ENCODE data around the gene SLC9B1. TPM values are rescaled to one million over a fixed set of nuclear protein-coding genes. Genes with fewer than 3 reads are reported as not detected.
"Not testable (repeated sequence)": the region's sequence is repeated elsewhere in the genome, so short reads cannot be mapped to it uniquely, and the experiment has no call there.

The SLC9B1 gene
- total RNA-seq, 4 donors from 2014 or later = 0.25 to 2.8 (median 0.94) TPM

- Histone ChIP-seq H3K4me3 (no peak overlapping the region), H3K4me1 (no peaks in the 10 kb centered on the region), H3K36me3 (no peaks in the 10 kb centered on the region), H3K9me3 (no peaks in the 10 kb centered on the region), H3K27me3 (no peaks in the 10 kb centered on the region), H3K27ac (no peak overlapping the region)
- 42 to 91% methylated on average over 2 to 3 of the region's 3 CpGs for WGBS, 2 donors (ENCODE audit: low coverage in 1 of 2)
- no peak for ATAC-seq
- TF ChIP-seq POLR2A (IDR thresholded peaks at IDR 0.05) (no peak), EP300 (IDR thresholded peaks at IDR 0.05) (no peak), POLR2AphosphoS5 (IDR thresholded peaks at IDR 0.05) (no peak)
- TF ChIP-seq, protein P1, sequence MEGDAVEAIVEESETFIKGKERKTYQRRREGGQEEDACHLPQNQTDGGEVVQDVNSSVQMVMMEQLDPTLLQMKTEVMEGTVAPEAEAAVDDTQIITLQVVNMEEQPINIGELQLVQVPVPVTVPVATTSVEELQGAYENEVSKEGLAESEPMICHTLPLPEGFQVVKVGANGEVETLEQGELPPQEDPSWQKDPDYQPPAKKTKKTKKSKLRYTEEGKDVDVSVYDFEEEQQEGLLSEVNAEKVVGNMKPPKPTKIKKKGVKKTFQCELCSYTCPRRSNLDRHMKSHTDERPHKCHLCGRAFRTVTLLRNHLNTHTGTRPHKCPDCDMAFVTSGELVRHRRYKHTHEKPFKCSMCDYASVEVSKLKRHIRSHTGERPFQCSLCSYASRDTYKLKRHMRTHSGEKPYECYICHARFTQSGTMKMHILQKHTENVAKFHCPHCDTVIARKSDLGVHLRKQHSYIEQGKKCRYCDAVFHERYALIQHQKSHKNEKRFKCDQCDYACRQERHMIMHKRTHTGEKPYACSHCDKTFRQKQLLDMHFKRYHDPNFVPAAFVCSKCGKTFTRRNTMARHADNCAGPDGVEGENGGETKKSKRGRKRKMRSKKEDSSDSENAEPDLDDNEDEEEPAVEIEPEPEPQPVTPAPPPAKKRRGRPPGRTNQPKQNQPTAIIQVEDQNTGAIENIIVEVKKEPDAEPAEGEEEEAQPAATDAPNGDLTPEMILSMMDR (IDR thresholded peaks at IDR 0.05) = no peak
These were observed 60.0 kb downstream of the SLC9B1 start for GRCh38 chr4:102959496-102959895.

- H3K4me3 ChIP-seq = no peak overlapping the region
- no peaks in the 10 kb centered on the region for H3K9me3 ChIP-seq
- no peak overlapping the region for H3K27ac ChIP-seq
- H3K4me1 ChIP-seq = no peaks in the 10 kb centered on the region
- no peaks in the 10 kb centered on the region for H3K36me3 ChIP-seq
- ATAC-seq = no peak
- H3K27me3 ChIP-seq = no peaks in the 10 kb centered on the region
- WGBS, 2 donors (ENCODE audit: low coverage in 1 of 2) = 41 to 54% methylated on average over 3 of the region's 3 CpGs
- TF ChIP-seq POLR2AphosphoS5 (IDR thresholded peaks at IDR 0.05) = no peak
- no peak for TF ChIP-seq EP300 (IDR thresholded peaks at IDR 0.05)
- TF ChIP-seq POLR2A (IDR thresholded peaks at IDR 0.05) = no peak
- TF ChIP-seq, protein P1 (IDR thresholded peaks at IDR 0.05) = no peak
These were observed 74.4 kb downstream of the SLC9B1 start for GRCh38 chr4:102945066-102945465.

DNA sequence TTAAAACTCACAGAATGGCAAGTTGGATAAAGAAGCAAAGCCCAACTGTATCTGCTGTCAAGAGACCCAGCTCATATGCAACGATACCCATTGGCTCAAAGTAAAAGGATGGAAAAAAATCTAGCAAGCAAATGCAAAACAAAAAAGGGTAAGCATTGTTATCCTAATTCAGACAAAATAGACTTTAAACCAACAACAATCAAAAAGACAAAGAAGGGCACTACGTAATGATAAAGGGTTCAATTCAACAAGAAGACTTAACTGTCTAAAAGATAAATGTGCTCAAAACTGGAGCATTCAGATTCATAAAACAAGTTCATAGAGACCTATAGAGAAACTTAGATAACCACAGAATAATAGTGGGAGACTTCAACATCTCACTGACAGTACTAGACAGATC, 81.4 kb downstream of the SLC9B1 start:
- H3K9me3 ChIP-seq, ATAC-seq, H3K36me3 ChIP-seq, H3K27ac ChIP-seq, H3K4me1 ChIP-seq, H3K27me3 ChIP-seq, H3K4me3 ChIP-seq: not testable (repeated sequence)
- 85 to 94% methylated on average over 2 of the region's 2 CpGs for WGBS, 2 donors (ENCODE audit: low coverage in 1 of 2)

DNA sequence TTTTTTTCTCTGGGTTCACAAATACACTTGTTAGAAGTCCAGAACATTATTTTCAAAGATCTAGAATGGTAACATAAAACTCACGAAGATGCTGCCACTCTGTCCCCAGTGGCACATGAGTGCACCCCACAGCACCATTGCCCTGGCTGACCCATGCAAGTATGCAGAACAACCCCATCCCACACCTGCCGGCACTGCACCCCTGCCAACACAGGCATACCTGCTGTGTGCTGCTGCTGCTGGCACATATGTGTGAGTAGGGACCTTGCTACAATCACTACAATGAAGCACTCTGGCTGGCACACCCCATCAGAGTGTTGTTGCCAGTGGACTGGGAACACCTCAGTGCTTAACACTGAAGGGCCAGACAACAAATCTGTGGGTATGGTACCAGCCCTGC, 83.8 kb downstream of the SLC9B1 start:
- H3K27me3 ChIP-seq = no peaks in the 10 kb centered on the region
- WGBS, 2 donors (ENCODE audit: low coverage in 1 of 2) = 58 to 67% methylated on average over 2 of the region's 2 CpGs
- TF ChIP-seq POLR2AphosphoS5 (IDR thresholded peaks at IDR 0.05) = no peak
- TF ChIP-seq, protein P1 (IDR thresholded peaks at IDR 0.05) = no peak
- TF ChIP-seq POLR2A (IDR thresholded peaks at IDR 0.05) = no peak
- TF ChIP-seq EP300 (IDR thresholded peaks at IDR 0.05) = no peak
- no peak for ATAC-seq
- H3K9me3 ChIP-seq = no peaks in the 10 kb centered on the region
- H3K4me3 ChIP-seq = no peak overlapping the region
- no peak overlapping the region for H3K27ac ChIP-seq
- no peaks in the 10 kb centered on the region for H3K4me1 ChIP-seq
- no peaks in the 10 kb centered on the region for H3K36me3 ChIP-seq

DNA sequence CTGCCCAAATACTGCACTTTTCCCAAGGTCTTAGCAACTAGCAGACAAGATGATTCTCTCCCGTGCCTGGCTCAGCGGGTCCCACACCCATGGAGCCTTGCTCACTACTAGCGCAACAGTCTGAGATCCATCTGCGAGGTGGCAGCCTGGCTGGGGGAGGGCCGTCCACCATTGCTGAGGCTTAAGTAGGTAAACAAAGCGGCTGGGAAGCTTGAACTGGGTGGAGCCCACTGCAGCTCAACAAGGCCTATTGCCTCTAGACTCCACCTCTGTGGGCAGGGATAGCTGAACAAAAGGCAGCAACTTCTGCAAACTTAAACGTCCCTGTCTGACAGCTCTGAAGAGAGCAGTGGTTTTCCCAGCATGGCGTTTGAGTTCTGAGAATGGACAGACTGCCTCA, 99.8 kb downstream of the SLC9B1 start:
- not testable (repeated sequence) for H3K4me1 ChIP-seq, H3K27me3 ChIP-seq, ATAC-seq, H3K27ac ChIP-seq, H3K4me3 ChIP-seq
- Histone ChIP-seq H3K9me3 (peaks cover 0 to 11% (median 0%) of the 10 kb centered on the region in 3 donors), H3K36me3 (peaks cover 0 to 12% of the 10 kb centered on the region in 2 donors)
- WGBS, 2 donors (ENCODE audit: low coverage in 1 of 2) = 83% methylated on average over 2 of the region's 8 CpGs; no CpG with 5 or more reads in 1 of the 2 donors

- H3K9me3 ChIP-seq = peaks cover 0 to 12% (median 0%) of the 10 kb centered on the region in 3 donors
- H3K4me3 ChIP-seq = no peak overlapping the region
- H3K4me1 ChIP-seq = no peaks in the 10 kb centered on the region
- no peak overlapping the region for H3K27ac ChIP-seq
- no peaks in the 10 kb centered on the region for H3K27me3 ChIP-seq
- ATAC-seq = no peak
- no peak for TF ChIP-seq POLR2A (IDR thresholded peaks at IDR 0.05)
- TF ChIP-seq EP300 (IDR thresholded peaks at IDR 0.05) = no peak
- TF ChIP-seq, protein P1 (IDR thresholded peaks at IDR 0.05) = no peak
- TF ChIP-seq POLR2AphosphoS5 (IDR thresholded peaks at IDR 0.05) = no peak
- 82 to 94% methylated on average over 2 of the region's 3 CpGs for WGBS, 2 donors (ENCODE audit: low coverage in 1 of 2)
- peaks cover 0 to 12% of the 10 kb centered on the region in 2 donors for H3K36me3 ChIP-seq
These were observed 100.6 kb downstream of the SLC9B1 start for GRCh38 chr4:102918859-102919258.
